22Rv1 (cell line): ENCODE data around the gene KIAA1614.

Experiments
- ZFX ChIP-seq: fragments of 450-650 bp; IDR thresholded peaks from 2 replicates; pipeline ENCODE4 v1.6.1; 2017; ENCODE audit warnings: antibody characterized with exemption, borderline replicate concordance
- TF ChIP-seq, protein P1 (sequence below): fragments of 450-650 bp; IDR thresholded peaks from 2 replicates; pipeline ENCODE4 v1.5.1; 2017; ENCODE audit warnings: mild to moderate bottlenecking

DNA sequence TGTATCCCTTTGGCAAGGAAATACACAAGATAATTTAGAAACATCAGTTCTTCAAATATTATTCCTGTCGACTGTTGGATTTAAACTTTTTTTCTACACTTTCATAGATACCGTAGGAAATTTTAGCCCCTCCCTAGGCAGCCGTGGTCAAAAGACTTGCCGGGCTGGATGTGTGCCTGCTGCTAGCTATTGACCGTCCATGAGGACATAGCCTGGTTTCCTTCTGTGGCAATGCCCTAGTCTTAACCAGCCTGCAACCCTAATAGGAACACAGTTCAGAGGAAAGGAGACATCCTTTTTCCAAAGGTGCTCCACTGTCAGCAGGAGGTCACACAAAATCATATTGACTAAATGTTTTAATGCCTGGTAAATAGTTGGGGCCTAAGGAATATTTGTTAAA lies 20.4 kb upstream of the KIAA1614 start:
- TF ChIP-seq, protein P1, sequence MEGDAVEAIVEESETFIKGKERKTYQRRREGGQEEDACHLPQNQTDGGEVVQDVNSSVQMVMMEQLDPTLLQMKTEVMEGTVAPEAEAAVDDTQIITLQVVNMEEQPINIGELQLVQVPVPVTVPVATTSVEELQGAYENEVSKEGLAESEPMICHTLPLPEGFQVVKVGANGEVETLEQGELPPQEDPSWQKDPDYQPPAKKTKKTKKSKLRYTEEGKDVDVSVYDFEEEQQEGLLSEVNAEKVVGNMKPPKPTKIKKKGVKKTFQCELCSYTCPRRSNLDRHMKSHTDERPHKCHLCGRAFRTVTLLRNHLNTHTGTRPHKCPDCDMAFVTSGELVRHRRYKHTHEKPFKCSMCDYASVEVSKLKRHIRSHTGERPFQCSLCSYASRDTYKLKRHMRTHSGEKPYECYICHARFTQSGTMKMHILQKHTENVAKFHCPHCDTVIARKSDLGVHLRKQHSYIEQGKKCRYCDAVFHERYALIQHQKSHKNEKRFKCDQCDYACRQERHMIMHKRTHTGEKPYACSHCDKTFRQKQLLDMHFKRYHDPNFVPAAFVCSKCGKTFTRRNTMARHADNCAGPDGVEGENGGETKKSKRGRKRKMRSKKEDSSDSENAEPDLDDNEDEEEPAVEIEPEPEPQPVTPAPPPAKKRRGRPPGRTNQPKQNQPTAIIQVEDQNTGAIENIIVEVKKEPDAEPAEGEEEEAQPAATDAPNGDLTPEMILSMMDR: no peak
- TF ChIP-seq ZFX: no peak
